ENCODE data around the gene MCM10.
A peak's percentile ranks its signal among the peaks of the same experiment; 100 is the strongest.
"Not testable (repeated sequence)": the region's sequence is repeated elsewhere in the genome, so short reads cannot be mapped to it uniquely, and the experiment has no call there.

The MCM10 gene

DNA sequence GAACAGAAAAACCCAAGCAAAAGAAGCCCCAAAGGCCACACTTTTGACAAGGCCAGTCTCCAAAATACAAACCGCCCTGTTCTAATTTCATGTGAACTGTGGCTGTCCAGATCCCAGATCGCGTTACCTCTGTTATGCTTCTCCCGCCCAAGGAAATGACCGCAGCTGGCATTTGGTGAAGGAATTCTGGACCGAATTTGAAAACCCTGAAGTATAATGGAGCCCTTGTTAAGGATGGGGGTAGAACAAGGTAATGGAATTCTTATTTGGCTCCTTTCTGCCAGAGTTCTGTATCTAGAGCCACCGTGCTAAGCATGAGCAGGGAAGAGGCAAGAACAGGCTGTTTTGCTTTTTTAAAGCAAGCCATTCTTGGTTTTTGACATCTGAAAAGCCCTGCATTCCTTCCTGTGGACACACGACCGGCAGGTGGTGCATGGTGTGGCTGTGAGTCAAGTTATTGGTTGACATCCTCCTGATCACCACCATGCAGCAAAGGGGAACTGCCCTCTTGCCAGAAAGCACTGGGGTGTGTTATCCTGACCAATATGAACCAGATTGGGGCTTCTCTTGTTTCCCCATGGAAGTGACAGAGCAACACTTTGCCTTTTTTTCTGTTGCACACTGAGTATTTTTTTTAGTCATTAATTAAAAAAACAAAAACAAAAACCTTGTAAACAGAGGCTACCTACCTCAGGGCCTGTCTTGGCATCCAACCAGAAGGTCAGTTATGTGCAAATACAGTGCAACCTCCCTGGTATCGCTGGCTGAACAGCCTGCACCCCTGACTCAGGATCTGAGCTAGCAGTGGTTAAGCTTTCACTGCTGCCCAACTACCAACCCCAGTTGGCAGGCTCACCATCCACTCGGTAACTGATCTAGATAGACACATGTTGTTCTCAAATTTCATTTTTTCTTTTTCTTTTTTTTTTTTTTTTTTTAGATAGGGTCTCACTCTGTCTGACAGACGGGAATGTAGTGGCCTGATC lies 58.6 kb downstream of the MCM10 start:
- no peak for TF ChIP-seq GATA1 (IDR thresholded peaks at IDR 0.05; ENCODE audit: low read depth, low read length)
- peak; percentile 27 to 41 for DNase-seq

- no peak for DNase-seq
- TF ChIP-seq POLR2A (IDR thresholded peaks at IDR 0.05; ENCODE audit: low read length), result no peak
- TF ChIP-seq GATA1 (IDR thresholded peaks at IDR 0.05; ENCODE audit: low read depth, low read length), result no peak
These were observed 60.2 kb downstream of the MCM10 start for GRCh38 chr10:13221572-13221971.

DNA sequence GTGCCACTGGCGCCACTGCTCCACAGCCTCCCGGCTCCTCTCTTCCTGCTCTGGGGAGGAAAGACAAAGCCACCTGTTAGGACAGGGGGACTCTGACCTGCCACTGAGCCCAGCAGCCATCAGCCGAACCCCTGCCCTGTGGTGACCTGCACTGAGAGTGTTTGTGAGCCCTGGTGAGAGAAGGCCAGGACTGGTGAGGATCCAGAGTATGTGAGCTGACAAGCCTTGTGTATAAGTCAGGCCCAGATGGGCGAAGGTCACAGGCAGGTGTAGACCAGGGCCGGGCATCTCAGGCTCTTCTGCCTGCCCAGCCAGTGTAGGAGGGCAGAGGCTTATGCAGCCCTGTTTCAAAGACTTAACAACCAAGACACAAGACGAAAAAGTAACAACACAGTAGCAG lies 60.8 kb downstream of the MCM10 start:
- DNase-seq, result no peak

GRCh38 chr10:13222566-13222965 lies 61.2 kb downstream of the MCM10 start:
- TF ChIP-seq GATA1 (IDR thresholded peaks at IDR 0.05; ENCODE audit: low read depth, low read length) (no peak), POLR2A (IDR thresholded peaks at IDR 0.05; ENCODE audit: low read length) (no peak)
- no peak for DNase-seq

More for the DNA sequence above, 60.8 kb downstream of the MCM10 start:
- TF ChIP-seq GATA1 (IDR thresholded peaks at IDR 0.05; ENCODE audit: low read depth, low read length) (no peak), POLR2A (IDR thresholded peaks at IDR 0.05; ENCODE audit: low read length) (no peak)

DNA sequence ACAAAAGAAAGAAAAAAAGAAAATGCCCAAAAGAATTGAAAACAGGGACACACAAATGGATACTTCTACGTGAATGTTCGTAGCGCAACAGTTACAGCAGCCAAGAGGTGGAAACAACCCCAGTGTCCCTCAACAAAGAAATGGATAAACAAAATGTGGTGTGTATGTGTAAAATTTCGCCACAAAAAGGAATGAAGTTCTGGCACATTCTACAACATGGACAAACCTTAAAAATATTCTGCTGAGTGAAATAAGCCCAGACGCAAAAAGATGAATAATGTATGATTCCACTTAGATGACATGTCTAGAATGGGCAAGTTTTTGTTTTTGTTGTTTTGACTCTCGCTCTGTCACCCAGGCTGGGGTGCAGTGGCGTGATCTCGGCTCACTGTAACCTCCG lies 61.9 kb downstream of the MCM10 start:
- TF ChIP-seq GATA1 (IDR thresholded peaks at IDR 0.05; ENCODE audit: low read depth, low read length) (no peak), POLR2A (IDR thresholded peaks at IDR 0.05; ENCODE audit: low read length) (no peak)

DNA sequence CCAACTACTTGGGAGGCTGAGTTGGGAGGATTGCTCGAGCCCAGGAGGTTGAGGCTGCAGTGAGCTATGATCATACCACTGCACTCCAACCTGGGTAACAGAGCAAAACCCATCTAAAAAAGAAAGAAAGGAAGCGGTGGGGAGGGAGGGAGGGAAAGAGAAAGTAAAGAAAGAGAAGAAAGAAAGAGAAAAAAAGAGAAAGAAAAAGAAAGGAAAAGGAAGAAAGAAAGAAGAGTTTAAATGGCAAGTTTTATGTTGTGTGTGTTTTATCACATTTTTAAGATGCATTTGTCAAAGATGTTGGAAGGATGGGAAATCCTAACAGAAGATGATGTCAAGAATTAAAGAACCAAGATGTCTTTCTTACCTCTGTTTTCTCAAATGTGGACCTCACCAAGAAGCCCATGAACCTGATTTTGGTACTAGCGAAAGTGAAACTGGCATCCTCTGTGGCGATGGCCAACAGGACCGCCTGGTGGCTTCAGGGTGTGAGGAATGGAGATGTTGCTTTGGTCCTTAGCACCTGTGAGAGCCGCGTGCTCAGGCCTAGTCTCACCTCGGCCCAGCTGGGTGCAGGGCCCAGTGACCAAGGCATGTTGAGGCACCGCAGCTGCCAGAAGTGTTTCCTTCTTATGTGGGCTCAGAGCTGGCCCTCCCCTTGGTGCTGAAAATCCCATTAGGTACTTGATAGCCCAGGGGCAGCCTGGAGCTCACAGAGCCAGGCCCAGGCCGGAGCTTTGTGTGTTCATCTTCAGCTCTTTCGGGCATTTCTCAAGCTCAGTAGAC lies 63.0 kb downstream of the MCM10 start:
- TF ChIP-seq GATA1 (IDR thresholded peaks at IDR 0.05; ENCODE audit: low read depth, low read length) (no peak), POLR2A (IDR thresholded peaks at IDR 0.05; ENCODE audit: low read length) (no peak)
- no peak for DNase-seq

More for the DNA sequence above, 61.9 kb downstream of the MCM10 start:
- no peak for DNase-seq

DNA sequence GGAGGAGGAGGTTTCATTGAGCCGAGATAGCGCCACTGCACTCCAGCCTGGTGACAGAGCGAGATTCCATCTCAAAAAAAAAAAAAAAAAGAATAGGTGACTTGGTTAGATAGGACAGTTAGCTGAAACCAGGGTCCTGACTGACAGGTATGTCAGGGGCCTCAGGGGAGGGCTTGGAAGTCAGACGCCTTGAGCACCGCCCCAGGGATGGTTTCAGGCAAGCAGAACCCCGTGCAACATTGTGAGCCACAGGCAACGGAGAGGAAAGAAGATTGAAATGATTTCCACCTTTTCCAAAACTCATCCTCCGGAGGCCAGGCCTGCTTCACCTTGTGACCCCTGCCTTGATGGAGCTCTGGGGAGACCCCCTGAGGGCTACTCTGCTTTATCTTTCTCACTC lies 64.2 kb downstream of the MCM10 start:
- TF ChIP-seq GATA1 (IDR thresholded peaks at IDR 0.05; ENCODE audit: low read depth, low read length), result no peak
- TF ChIP-seq POLR2A (IDR thresholded peaks at IDR 0.05; ENCODE audit: low read length), result no peak
- DNase-seq, result no peak

GRCh38 chr10:13227031-13227430 lies 65.7 kb downstream of the MCM10 start:
- no peak for TF ChIP-seq GATA1 (IDR thresholded peaks at IDR 0.05; ENCODE audit: low read depth, low read length)
- TF ChIP-seq POLR2A (IDR thresholded peaks at IDR 0.05; ENCODE audit: low read length), result no peak
- no peak for DNase-seq

- no peak for DNase-seq
- TF ChIP-seq GATA1 (IDR thresholded peaks at IDR 0.05; ENCODE audit: low read depth, low read length), result no peak
- no peak for TF ChIP-seq POLR2A (IDR thresholded peaks at IDR 0.05; ENCODE audit: low read length)
These were observed 69.8 kb downstream of the MCM10 start for GRCh38 chr10:13231190-13231589.

GRCh38 chr10:13231808-13232207 lies 70.5 kb downstream of the MCM10 start:
- DNase-seq, result no peak
- TF ChIP-seq GATA1 (IDR thresholded peaks at IDR 0.05; ENCODE audit: low read depth, low read length) (no peak), POLR2A (IDR thresholded peaks at IDR 0.05; ENCODE audit: low read length) (no peak)

DNA sequence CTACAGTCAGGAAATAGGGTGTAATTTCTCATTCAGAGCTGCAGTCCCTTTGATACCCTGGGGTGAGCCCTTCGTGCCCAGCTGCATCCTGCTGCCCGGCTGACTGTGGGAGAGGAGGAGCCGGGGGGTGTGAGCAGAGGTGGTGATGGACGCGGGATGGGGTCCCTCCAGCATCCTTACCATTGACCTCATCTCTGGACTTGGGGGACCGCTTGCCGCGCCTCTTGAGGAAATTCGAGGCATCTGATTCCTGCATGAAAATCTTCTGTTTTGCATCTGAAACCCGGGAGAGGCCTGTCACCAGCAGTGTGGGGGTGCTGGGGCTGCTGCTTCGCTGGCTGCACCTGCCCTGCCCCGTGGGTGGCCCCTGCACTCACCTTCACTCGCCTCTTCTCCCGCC lies 72.0 kb downstream of the MCM10 start:
- no peak for DNase-seq
- no peak for TF ChIP-seq GATA1 (IDR thresholded peaks at IDR 0.05; ENCODE audit: low read depth, low read length)
- TF ChIP-seq POLR2A (IDR thresholded peaks at IDR 0.05; ENCODE audit: low read length), result no peak

- DNase-seq, result no peak
- no peak for TF ChIP-seq GATA1 (IDR thresholded peaks at IDR 0.05; ENCODE audit: low read depth, low read length)
- TF ChIP-seq POLR2A (IDR thresholded peaks at IDR 0.05; ENCODE audit: low read length), result no peak
These were observed 72.8 kb downstream of the MCM10 start, which contains the start of gene UCMA for GRCh38 chr10:13234172-13234571. TSS of gene UCMA (minus strand) at chr10:13234374. CDS start at chr10:13234258, 116 bp downstream.

- DNase-seq, result not testable (repeated sequence)
These were observed 73.4 kb downstream of the MCM10 start for GRCh38 chr10:13234736-13235135.

- DNase-seq, result no peak
- TF ChIP-seq POLR2A (IDR thresholded peaks at IDR 0.05; ENCODE audit: low read length), result no peak
- no peak for TF ChIP-seq GATA1 (IDR thresholded peaks at IDR 0.05; ENCODE audit: low read depth, low read length)
These were observed 75.3 kb downstream of the MCM10 start for GRCh38 chr10:13236638-13237037.
